Body of pancreas (tissue), 4 donors: ENCODE results near the gene LACTB. TPM values are rescaled to one million over a fixed set of nuclear protein-coding genes. Genes with fewer than 3 reads are reported as not detected.

Experiments
- ATAC-seq: fragments of 150-250 bp; one replicate; pipeline ENCODE4 v1.9.1; 2016
- DNase-seq, 4 donors: peaks; one replicate each; pipeline ENCODE4 v3.0.0-alpha.2; 2019
- H3K27ac ChIP-seq, 4 donors: fragments of 200-600 bp; sonication (generic); 1 replicate in 3 of 4; 2 replicates in 1 of 4; pipeline versions ENCODE4 v1.5.1 to v1.6.1; 2016 to 2019; ENCODE audit warnings: mild to moderate bottlenecking in 1 of 4, mixed read lengths in 1 of 4, moderate library complexity in 1 of 4
- H3K27me3 ChIP-seq, 2 donors: fragments of 200-600 bp; sonication (generic); one replicate each; pipeline ENCODE4 v1.6.0; 2016; ENCODE audit warnings: mild to moderate bottlenecking in 1 of 2
- H3K36me3 ChIP-seq, 2 donors: fragments of 200-600 bp; sonication (generic); replicated peaks in 1 of 2; 2 replicates each; pipeline ENCODE4 v1.5.1; 2016; ENCODE audit warnings: low read depth in 2 of 2; ENCODE audit not compliant: insufficient read depth in 1 of 2
- H3K4me1 ChIP-seq: fragments of 200-600 bp; sonication (generic); one replicate; pipeline ENCODE4 v1.6.0; 2016
- H3K4me3 ChIP-seq, 2 donors: fragments of 200-600 bp; sonication (generic); 1 replicate in 1 of 2; 2 replicates in 1 of 2; pipeline ENCODE4 v1.5.1; 2016 to 2019
- H3K9me3 ChIP-seq, 3 donors: fragments of 200-600 bp; sonication (generic); 1 replicate in 2 of 3; 2 replicates in 1 of 3; pipeline ENCODE4 v1.5.1; 2016
- POLR2A ChIP-seq, 3 donors: fragments of 450-650 bp; IDR thresholded peaks; one replicate each; pipeline ENCODE4 v1.6.1; 2016; ENCODE audit warnings: antibody characterized with exemption in 3 of 3, mild to moderate bottlenecking in 2 of 3
- WGBS, 2 donors: methylation state at CpG; one replicate each; pipeline ENCODE4 v1.1.5; 2017; 5-methylcytosine and 5-hydroxymethylcytosine counted together
- intact Hi-C: fragments of 100-400 bp; cut with DNase I; formaldehyde crosslinking; loops from one replicate; pipeline ENCODE4 v1.15.1; 2023
- total RNA-seq, 2 donors: library from RNA; depleted of rRNA; stranded (reverse); fragments of >200 nt; gene quantifications; one replicate each; pipeline ENCODE4 v1.1.0, GENCODE V29; 2016
- TF ChIP-seq, protein P1 (sequence below), 7 experiments: fragments of 450-650 bp in 4 of 7; fragments of 200-600 bp in 3 of 7; sonication (generic) in 3 of 7; IDR thresholded peaks; one replicate each; pipeline ENCODE4 v1.5.1; 2016 to 2019; ENCODE audit warnings: antibody characterized with exemption in 7 of 7

LACTB gene
- total RNA-seq, 2 donors from 2014 or later = 7.6 to 8.6 TPM

DNA sequence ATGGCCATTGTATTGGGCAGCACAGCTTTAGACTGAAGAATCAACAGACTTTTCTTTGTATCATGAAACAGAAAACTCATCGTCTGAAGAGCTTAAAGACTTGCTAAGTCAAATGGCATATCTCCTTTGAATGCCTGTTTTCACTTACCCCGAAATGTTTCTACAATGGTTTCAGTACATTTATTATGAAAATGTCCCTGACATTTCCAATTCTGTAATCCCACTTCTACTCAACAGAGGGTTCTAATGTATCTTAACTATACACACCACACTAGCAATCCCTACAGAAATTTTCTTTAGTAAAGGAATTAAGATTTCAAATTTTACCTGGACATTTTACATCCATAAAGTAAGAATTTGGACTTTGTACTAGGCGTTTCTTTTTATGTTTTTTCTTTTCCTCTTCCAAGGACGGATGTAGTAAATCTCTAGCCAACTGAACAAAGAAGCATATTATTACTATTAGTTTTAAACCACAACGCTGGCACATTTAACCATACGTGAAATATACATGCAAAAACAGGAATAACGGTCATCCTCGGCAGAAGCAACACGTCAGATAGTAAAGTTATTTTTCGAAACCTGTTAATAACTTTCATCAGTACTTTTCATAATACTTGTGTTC lies 34.5 kb downstream of the LACTB start:
- no peak for DNase-seq
- Histone ChIP-seq H3K36me3 (peaks cover 5 to 7% of the 10 kb centered on the region in 2 donors), H3K4me3 (peak overlapping the region; percentile 70 to 78), H3K27ac (peak overlapping the region; percentile 78 to 95 (median 94)), H3K4me1 (peaks cover 16% of the 10 kb centered on the region), H3K27me3 (no peaks in the 10 kb centered on the region), H3K9me3 (no peaks in the 10 kb centered on the region)
- intact Hi-C loops = no loop called here
- 2 to 3% methylated on average over 10 of the region's 10 CpGs for WGBS, 2 donors
- no peak for TF ChIP-seq POLR2A (IDR thresholded peaks at IDR 0.05)
- TF ChIP-seq, protein P1, sequence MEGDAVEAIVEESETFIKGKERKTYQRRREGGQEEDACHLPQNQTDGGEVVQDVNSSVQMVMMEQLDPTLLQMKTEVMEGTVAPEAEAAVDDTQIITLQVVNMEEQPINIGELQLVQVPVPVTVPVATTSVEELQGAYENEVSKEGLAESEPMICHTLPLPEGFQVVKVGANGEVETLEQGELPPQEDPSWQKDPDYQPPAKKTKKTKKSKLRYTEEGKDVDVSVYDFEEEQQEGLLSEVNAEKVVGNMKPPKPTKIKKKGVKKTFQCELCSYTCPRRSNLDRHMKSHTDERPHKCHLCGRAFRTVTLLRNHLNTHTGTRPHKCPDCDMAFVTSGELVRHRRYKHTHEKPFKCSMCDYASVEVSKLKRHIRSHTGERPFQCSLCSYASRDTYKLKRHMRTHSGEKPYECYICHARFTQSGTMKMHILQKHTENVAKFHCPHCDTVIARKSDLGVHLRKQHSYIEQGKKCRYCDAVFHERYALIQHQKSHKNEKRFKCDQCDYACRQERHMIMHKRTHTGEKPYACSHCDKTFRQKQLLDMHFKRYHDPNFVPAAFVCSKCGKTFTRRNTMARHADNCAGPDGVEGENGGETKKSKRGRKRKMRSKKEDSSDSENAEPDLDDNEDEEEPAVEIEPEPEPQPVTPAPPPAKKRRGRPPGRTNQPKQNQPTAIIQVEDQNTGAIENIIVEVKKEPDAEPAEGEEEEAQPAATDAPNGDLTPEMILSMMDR (IDR thresholded peaks at IDR 0.05) = no peak
- no peak for ATAC-seq

DNA sequence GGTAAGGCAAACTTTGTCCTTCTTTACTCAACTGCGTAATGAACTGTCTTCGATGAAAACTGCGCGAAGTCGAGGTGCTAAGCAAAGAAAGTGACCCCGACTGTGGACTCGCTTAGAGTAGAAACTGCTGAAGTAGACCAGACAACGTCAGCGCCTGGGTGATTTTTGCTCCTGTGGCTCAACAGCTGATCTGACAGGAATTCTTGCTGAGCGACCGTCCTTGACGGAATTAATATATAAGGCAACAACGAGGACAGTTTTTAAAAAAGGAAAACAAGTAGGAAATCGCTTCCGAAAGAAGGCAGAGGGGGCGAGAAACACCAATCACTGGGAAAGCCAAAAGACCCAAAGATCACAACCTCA lies 35.1 kb downstream of the LACTB start:
- WGBS, 2 donors = 1% methylated on average over 16 of the region's 16 CpGs

DNA sequence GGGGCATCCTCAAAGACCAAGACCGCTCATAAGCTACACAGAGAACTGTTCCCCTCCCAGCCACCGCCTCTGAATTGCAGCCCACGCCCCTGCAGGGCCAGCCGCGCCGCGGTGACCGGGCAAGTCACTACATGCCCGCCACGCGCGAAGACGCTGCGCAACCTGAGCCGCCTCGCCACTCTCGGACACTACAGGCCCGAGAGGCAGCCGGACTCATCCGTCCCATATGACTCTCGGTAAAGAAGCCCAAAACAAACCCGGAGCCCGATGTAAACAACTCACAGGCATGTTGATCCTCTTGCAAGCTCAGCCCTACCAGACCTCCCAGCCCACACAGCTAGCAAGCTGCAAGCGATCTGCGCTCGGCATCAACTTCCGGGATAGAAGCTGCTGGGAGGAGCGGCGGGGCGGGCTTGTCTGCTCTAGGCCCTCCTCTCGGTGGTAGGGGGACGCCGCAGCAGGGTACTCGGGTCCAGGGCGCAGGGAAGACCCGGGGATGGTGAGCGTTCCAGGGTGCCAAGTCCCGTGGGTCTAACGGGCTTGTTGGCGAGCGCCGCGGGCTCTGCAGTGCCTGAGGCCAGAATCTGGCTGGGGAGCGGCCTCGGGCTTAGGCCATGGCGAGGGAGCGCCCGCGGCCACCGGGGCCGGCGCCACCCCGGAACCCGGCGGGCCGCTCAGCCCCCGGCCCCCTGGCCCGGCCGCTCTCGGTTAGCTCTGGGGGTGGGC lies 35.6 kb downstream of the LACTB start, which contains the start of gene RPS27L:
RPS27L (minus strand) TSS at position 360 of the 726 bp plus-strand sequence; CDS start at position 288, 72 bp downstream.
- peak within 1 kb of the TSS; percentile 70 to 78 for H3K4me3 ChIP-seq
- peak; percentile 93 for ATAC-seq
- no peaks in the 10 kb centered on the region for H3K27me3 ChIP-seq
- peak; percentile 83 to 97 (median 96) for TF ChIP-seq POLR2A (IDR thresholded peaks at IDR 0.05)
- TF ChIP-seq, protein P1 (IDR thresholded peaks at IDR 0.05) = no peak
- peak within 1 kb of the TSS; percentile 78 to 95 (median 94) for H3K27ac ChIP-seq
- intact Hi-C loops = no loop called here
- 0% methylated on average over 12 to 53 of the region's 60 CpGs for WGBS, 2 donors
- H3K9me3 ChIP-seq = no peaks in the 10 kb centered on the region
- peaks cover 16% of the 10 kb centered on the region for H3K4me1 ChIP-seq
- peak; percentile 89 to 93 (median 92) for DNase-seq
- peaks cover 1 to 7% of the 10 kb centered on the region in 2 donors for H3K36me3 ChIP-seq

More for the DNA sequence above, 35.1 kb downstream of the LACTB start:
- H3K9me3 ChIP-seq = no peaks in the 10 kb centered on the region
- no peaks in the 10 kb centered on the region for H3K27me3 ChIP-seq
- ATAC-seq (peak; percentile 16), DNase-seq (peak; percentile 24 to 45 (median 34))
- intact Hi-C loops = no loop called here
- TF ChIP-seq, protein P1 (IDR thresholded peaks at IDR 0.05) = no peak
- TF ChIP-seq POLR2A (IDR thresholded peaks at IDR 0.05) = no peak
- H3K4me1 ChIP-seq = peaks cover 16% of the 10 kb centered on the region
- peaks cover 4 to 7% of the 10 kb centered on the region in 2 donors for H3K36me3 ChIP-seq
- peak overlapping the region; percentile 78 to 95 (median 94) for H3K27ac ChIP-seq
- H3K4me3 ChIP-seq = peak overlapping the region; percentile 70 to 78

DNA sequence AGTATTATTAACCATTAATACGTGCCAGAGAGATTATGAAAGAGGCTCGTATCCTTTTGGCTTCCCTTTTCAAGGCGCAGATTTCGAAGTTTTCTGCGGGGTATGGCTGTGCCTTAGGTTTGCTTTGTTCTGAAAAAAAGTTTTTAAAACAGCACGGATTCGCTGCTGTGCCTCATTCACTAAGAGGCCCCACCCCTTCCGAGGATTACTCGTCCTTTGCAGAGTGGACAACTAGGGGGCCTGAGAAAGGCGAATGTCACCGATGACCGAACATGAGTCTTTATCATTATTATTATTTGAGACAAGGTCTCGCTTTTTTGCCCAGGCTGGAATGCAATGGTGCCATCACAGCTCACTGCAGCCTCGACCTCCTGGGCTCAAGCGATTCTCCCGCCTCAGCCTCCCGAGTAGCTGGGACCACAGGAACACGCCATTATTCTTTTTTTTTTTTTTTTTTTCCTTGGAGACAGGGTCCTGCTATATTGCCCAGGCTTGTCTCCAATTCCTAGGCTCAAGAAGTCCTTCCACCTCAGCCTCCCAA lies 36.3 kb downstream of the LACTB start:
- intact Hi-C loops = no loop called here
- H3K36me3 ChIP-seq = peaks cover 1 to 4% of the 10 kb centered on the region in 2 donors
- ATAC-seq = peak; percentile 36

More for the DNA sequence above, 36.3 kb downstream of the LACTB start:
- peak overlapping the region; percentile 70 to 78 for H3K4me3 ChIP-seq
- peaks cover 16% of the 10 kb centered on the region for H3K4me1 ChIP-seq
- H3K27ac ChIP-seq = peak overlapping the region; percentile 78 to 95 (median 94)
- TF ChIP-seq POLR2A (IDR thresholded peaks at IDR 0.05) = no peak
- TF ChIP-seq, protein P1 (IDR thresholded peaks at IDR 0.05) = peak in 1 of 7 experiments; percentile 24
- H3K27me3 ChIP-seq = no peaks in the 10 kb centered on the region
- 6 to 8% methylated on average over 18 of the region's 18 CpGs for WGBS, 2 donors
- H3K9me3 ChIP-seq = no peaks in the 10 kb centered on the region
- peak; percentile 23 to 60 (median 42) for DNase-seq
